CD4-positive, alpha-beta T cell treated with Interleukin-10 for 1 hour (primary cell): Measurements from ENCODE around the gene SERPINA4.
"Not testable (repeated sequence)": the region's sequence is repeated elsewhere in the genome, so short reads cannot be mapped to it uniquely, and the experiment has no call there.

Source experiments
- DNase-seq: peaks from one replicate; pipeline ENCODE4 v3.0.0-alpha.2; 2020

Gene SERPINA4

DNA sequence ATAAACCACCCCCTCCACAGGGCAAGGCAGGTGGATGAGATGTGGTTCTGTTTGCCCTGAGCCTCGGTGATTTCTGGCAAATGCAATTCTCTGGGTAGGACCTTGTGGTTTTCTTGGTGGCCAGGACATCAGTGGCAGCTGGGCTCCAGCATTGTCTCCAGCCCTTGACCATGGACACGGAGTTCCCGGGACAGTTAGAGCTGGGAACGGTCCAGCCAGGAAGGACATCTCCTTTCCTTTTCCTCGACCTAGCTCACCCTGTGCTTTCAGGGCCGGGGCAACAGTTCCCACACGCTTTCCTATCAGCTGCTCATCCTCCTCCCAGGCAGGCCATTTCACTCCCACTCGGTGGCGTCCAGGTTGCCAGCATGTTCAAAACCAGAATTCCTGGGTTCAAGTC is 9.2 kb downstream of the SERPINA4 start:
- no peak for DNase-seq

GRCh38 chr14:94571395-94571794 is 10.2 kb downstream of the SERPINA4 start:
- no peak for DNase-seq

DNA sequence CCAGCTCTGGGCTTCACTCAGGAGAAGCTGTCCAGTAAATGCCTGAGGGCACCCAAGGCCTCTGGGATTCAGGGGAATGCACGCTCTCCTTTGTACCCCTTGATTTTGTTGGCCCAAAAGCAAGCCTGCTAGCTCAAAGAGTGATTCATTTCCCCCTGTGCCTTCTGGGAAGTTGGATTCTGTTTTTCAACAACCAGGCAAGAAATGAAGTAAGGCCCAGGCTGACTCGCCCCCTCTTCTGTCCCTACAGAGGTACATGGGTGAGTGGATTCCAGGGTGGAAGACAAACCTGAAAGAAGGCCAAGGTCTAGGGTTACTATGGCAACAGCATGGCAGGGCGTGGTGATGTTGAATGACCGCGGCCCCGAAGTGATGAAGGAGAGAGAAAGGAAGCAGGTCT is 10.7 kb downstream of the SERPINA4 start:
- DNase-seq: no peak

GRCh38 chr14:94572637-94573303 is 11.5 kb downstream of the SERPINA4 start:
- no peak for DNase-seq

DNA sequence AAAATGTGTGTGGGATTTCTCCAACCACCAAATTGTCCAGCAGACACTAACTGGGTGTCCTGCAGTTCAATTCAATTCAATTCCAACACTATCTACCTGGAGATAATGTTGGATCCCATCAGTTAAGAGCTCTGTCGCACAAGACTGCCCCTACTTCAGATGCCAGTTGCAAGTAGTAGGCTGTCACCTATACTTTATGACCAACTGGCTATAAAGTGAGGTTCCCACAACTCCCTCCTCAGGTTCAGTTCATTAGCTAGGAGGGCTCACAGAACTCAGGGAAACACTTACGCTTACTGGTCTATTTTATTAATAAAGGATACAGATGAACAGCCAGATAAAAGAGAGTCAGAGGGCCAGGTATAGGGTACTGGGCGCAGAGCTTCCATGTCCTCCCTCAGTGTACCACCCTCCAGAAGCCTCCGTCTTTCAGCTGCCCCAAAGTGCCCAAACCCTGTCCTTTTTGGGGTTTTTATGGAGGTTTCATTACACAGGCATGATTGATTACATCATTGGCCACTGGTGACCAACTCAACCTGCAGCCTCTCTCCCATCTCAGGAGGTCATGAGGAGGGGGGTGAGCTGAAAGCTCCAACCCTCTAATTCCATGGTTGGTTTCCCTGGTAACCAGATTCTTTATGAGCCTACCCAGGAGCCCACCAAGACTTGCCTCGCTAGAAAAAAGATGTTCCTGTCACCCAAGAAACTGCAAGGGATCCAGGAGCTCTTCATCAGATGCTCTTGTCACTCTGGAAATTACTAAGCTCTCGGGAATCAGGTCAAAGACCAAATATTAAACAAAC is 12.4 kb downstream of the SERPINA4 start:
- no peak for DNase-seq

- no peak for DNase-seq
Observed at GRCh38 chr14:94574336-94574735, 13.1 kb downstream of the SERPINA4 start.

- no peak for DNase-seq
Observed at GRCh38 chr14:94575730-94576585, 14.7 kb downstream of the SERPINA4 start.

- not testable (repeated sequence) for DNase-seq
Observed at GRCh38 chr14:94577472-94577871, 16.2 kb downstream of the SERPINA4 start.

DNA sequence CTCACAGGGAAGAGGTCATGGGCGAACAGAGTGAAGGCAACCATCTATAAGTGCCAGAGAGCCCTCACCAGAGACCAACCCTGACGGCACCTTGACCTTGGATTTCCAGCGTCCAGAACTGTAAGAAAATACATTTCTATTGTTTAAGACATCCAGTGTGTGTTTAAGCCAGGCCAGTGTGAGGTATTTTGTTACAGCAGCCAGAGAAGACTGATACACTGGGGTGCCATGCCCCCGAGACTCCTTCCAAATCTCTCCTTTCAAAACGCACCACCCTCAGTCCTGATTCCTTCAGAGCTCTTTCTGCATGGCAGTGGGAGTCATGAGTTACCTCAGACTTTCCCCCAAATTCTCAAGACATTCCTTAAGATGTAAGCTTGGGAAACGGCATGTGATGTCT is 17.5 kb downstream of the SERPINA4 start:
- DNase-seq: no peak

- no peak for DNase-seq
Observed at GRCh38 chr14:94581127-94581999, 20.1 kb downstream of the SERPINA4 start, which contains the start of gene SERPINA5. TSS of gene SERPINA5 (plus strand) at chr14:94581426. CDS start at chr14:94587363, 5,937 bp downstream.

DNA sequence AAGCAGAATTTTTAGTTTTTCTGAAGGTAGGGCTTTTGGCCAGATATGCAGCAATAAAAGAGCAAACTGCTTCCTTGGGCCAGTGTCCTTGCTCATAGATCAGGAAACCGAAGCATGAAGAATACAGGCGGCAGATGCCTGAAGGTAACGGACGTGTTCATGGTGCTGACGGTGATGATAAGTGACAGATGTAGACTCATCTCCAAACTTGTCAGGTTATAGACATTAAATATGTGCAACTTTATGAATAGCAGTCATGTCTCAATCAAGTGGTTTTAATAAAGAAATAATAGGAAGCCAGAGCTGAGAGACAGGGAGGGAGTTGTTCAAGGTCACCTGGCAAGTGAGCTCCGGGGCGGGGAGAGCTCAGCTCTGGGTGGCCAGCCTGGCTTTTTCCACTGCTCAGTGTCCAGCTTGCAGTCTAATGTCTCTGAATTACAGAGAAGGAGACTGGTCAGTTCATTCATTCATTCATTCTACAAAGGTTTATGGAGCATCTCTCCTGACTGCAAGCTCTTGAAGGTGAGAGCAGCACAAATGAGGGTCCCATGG is 21.0 kb downstream of the SERPINA4 start:
- DNase-seq: no peak

GRCh38 chr14:94582851-94583250 is 21.6 kb downstream of the SERPINA4 start:
- DNase-seq: no peak

DNA sequence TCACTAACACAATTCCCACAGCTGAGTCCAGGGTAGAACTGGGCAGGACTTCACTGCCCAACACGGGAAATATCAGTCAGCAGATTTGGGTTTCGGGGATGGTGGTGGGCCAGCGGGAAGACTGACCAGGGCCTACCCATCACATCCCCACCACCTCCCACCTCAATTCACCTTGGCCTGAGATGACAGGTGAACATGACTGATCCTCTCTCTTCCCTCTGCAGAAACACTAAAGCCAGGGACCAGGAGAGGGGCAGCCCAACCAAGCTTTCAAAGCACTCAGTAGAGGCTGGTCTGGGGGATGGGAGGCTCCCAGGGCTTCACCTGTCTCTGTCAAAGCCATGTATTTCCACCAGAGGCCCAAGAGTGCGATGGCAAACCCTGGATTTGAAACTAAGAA is 22.3 kb downstream of the SERPINA4 start:
- no peak for DNase-seq

GRCh38 chr14:94584591-94585280 is 23.5 kb downstream of the SERPINA4 start:
- DNase-seq: no peak

GRCh38 chr14:94586635-94587034 is 25.4 kb downstream of the SERPINA4 start:
- no peak for DNase-seq

- no peak for DNase-seq
Observed at GRCh38 chr14:94588311-94588710, 27.1 kb downstream of the SERPINA4 start.

DNA sequence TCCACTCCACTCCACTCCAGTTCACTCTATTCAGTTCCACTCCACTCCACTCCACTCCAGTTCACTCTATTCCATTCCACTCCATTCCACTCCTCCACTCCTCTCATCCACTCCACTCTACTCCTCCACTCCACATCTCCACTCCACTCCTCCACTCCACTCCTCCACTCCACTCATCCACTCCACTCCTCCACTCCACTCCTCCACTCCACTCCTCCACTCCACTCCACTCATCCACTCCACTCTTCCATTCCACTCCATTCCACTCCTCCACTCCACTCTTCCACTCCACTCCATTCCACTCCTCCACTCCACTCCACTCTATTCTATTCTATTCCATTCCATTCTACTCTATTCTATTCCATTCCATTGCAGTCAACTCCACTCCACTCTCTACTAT is 29.8 kb downstream of the SERPINA4 start:
- DNase-seq: no peak

GRCh38 chr14:94591871-94592270 is 30.6 kb downstream of the SERPINA4 start:
- no peak for DNase-seq

GRCh38 chr14:94592457-94592856 is 31.2 kb downstream of the SERPINA4 start:
- DNase-seq: no peak

- DNase-seq: no peak
Observed at GRCh38 chr14:94593376-94593748, 32.1 kb downstream of the SERPINA4 start.

DNA sequence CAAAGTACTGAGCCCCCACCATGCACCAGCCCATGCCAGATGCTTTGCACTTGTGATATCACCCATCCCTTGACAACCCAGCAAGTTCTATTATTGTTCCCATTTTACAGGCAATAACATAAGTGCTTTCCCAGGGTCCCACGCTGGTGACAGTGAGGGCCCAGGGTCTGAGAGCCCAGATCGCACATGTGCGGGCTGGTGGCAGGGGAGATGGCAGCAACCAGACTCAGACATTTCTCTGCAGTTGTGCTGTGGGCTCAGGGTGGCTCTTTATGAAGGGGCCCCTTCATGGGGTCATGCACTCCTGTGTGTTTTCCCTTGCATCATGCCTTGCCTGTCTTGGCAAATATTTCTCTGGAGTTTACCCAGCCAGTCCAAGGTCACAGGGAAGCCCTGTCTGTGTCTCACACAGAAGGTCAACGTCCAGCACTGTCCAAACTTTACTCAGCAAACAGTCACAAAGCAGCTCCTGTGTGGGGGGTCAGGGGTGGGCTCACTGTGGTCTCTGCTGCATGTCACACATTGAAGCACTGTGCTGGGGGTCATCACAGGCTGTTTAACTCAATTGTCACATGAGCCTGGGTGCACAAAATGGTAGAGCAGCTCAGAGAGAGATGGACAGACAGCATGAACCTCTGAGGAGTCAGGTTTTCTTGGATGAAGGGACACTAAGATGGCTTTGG is 32.6 kb downstream of the SERPINA4 start:
- no peak for DNase-seq
